Right lung (tissue), 5 donors: ENCODE data around the gene OR52B2. TPM values are rescaled to one million over a fixed set of nuclear protein-coding genes. Genes with fewer than 3 reads are reported as not detected.
"Not testable (repeated sequence)": the region's sequence is repeated elsewhere in the genome, so short reads cannot be mapped to it uniquely, and the experiment has no call there.

ENCODE experiments used
- DNase-seq, 2 donors: peaks; one replicate each; pipeline ENCODE4 v3.0.0-alpha.2; 2013
- polyA plus RNA-seq, 5 donors: library from polyadenylated mRNA; unstranded; fragments of 120-200 nt; gene quantifications; one replicate each; pipeline versions ENCODE4 v1.2.1 to v1.2.3, GENCODE V29; 2013; ENCODE audit warnings: inconsistent platforms in 1 of 5, low replicate concordance in 1 of 5; ENCODE audit not compliant: insufficient read length in 5 of 5, insufficient read depth in 1 of 5

OR52B2 gene
- polyA plus RNA-seq, 5 donors, result not detected

GRCh38 chr11:6152126-6152525 lies 18.0 kb downstream of the OR52B2 start:
- DNase-seq, result no peak

DNA sequence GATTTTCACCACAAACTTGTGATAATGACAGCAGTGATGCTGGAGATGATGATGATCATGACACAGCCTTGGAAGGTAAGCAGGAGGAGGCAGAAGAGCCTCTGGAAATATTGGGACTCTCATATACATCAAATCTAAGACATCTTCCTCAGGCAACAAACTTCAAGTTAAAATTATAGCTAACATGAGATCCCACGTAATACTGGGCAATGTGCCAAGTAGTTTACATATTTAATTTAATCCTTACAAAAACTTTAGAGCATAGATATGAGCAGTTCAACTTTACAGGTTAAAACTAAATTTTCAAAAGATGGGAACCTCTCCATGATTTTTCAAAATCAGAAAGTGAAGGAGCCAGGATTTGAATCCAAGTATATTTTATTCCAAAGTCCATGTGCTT lies 19.0 kb downstream of the OR52B2 start:
- DNase-seq, result no peak

DNA sequence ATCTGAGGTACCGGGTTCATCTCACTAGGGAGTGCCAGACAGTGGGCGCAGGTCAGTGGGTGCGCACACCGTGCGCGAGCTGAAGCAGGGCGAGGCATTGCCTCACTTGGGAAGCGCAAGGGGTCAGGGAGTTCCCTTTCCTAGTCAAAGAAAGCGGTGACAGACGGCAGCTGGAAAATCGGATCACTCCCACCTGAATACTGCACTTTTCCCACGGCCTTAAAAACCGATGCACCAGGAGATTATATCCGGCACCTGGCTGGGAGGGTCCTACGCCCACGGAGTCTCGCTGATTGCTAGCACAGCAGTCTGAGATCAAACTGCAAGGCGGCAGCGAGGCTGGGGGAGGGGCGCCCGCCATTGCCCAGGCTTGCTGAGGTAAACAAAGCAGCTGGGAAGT lies 26.4 kb downstream of the OR52B2 start:
- not testable (repeated sequence) for DNase-seq

- no peak for DNase-seq
These were observed 27.2 kb downstream of the OR52B2 start for GRCh38 chr11:6142936-6143335.

DNA sequence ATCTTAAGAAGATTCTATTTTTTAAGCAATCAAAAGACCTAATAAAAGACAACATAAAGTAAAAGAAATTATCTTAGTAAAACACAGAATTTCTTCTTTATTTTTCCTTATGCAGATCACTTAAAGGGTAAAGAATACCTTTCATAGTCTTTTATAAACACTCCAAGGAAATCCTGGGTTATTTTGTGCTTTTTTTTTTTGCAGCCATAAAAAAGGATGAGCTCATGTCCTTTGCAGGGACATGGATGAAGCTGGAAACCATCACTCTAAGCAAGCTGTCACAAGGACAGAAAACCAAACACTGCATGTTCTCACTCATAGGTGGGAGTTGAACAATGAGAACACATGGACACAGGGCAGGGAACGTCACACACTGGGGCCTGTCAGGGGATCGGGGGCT lies 34.2 kb downstream of the OR52B2 start:
- not testable (repeated sequence) for DNase-seq

DNA sequence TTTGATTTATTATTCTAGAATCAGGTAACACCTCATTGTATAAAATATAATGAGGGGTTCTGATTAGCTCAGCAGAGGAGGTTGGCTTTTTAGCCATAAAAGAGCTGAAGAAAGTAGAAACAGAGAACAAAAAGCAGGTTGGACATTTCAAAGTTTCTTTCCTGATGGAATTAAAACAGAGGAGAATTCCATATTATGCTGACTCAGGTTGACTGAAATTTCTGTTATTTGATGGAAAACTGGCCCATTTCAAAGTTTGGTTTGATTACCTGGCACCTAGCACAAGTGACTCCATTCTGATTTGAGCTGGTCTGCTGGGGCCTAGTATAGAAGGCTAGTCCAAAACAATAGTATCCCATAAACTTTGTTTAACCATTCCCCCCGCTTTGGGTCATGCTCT lies 37.7 kb downstream of the OR52B2 start:
- no peak for DNase-seq

DNA sequence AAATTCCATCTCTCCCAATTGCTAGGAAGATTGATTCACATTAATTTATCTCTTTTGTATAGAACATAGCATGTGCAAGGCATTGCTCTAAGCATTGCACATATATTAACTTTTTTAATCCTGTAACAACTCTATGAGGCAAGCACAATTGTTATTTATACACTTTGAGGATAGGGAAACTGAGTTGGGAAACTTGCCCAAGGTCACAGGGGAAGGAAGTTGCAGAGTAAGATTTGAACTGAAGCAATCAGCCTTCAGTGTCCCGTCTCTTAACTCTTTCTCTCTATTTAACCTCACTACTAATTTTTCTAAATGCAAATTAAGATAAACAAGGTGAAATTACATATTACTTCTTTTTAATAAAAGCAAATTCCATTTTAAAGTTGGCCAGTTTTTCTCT lies 40.5 kb downstream of the OR52B2 start:
- no peak for DNase-seq

DNA sequence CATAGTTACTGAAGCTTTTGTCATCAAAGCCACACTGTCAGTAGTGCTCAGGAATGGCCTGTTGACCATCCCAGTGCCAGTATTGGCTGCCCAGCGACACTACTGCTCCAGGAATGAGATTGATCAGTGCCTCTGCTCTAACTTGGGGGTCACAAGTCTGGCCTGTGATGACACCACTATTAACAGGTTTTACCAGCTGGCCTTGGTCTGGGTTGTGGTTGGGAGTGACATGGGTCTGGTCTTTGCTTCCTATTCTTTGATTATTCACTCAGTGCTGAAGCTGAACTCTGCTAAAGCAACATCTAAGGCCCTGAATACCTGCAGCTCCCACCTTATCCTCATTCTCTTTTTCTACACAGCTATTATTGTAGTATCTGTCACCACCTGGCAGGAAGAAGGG lies 41.1 kb downstream of the OR52B2 start:
- no peak for DNase-seq

DNA sequence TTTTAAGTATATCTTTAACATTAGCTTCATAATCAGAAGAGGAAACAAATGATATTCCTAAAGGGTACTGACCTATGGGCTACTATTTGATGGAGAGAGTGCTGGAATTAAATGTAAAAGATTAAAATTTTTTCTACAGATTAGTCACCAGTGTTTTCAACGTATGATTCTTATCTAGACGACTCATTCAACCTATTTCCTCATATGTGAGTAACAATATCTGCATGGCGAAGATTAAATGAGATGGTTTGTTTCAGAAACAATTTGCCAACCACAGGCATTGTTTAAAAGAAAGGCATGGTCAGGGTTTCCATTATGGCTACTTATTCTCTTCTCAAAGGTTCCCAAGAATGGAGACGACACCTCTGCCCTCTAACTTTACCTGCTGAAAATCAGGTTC lies 42.2 kb downstream of the OR52B2 start:
- no peak for DNase-seq

GRCh38 chr11:6124245-6124644 lies 45.9 kb downstream of the OR52B2 start:
- no peak for DNase-seq

Other genes with a start within 250 kb of the OR52B2 start
- not detected for gene OR56A3, start 228.1 kb downstream of the OR52B2 start, polyA plus RNA-seq
- not detected for gene OR56A5, start 201.8 kb downstream of the OR52B2 start, polyA plus RNA-seq
- gene OR52L1, start 183.3 kb downstream of the OR52B2 start, polyA plus RNA-seq, result not detected
- under 1 TPM in 4 of 5 donors, not detected in 1; 0.04 to 0.13 (median 0.05) TPM for gene OR56A4, start 163.4 kb downstream of the OR52B2 start, polyA plus RNA-seq
- gene OR56A1, start 139.6 kb downstream of the OR52B2 start, polyA plus RNA-seq, result not detected
- gene OR56B4, start 62.6 kb downstream of the OR52B2 start, polyA plus RNA-seq, result under 1 TPM in 2 of 5 donors, not detected in 3; 0.13 to 0.29 TPM
- gene OR52W1, start 28.9 kb upstream of the OR52B2 start, polyA plus RNA-seq, result under 1 TPM in 1 of 5 donors, not detected in 4; 0.22 TPM
- gene C11orf42, start 35.2 kb upstream of the OR52B2 start, polyA plus RNA-seq, result 1 to 10 TPM in 3 of 5 donors, under 1 TPM in 2; 0.60 to 1.8 (median 1.1) TPM
- gene FHIP1B, start 64.3 kb upstream of the OR52B2 start, polyA plus RNA-seq, result 10 to 100 TPM; 45.8 to 65.5 (median 60.2) TPM
- 1 to 10 TPM; 1.2 to 1.9 (median 1.5) TPM for gene CNGA4, start 68.8 kb upstream of the OR52B2 start, polyA plus RNA-seq
- gene CCKBR, start 89.5 kb upstream of the OR52B2 start, polyA plus RNA-seq, result under 1 TPM; 0.18 to 0.31 (median 0.25) TPM
- gene CAVIN3, start 150.2 kb upstream of the OR52B2 start, polyA plus RNA-seq, result 10 to 100 TPM; 16.1 to 53.1 (median 23.8) TPM
- gene SMPD1, start 220.1 kb upstream of the OR52B2 start, polyA plus RNA-seq, result 10 to 100 TPM; 18.7 to 28.7 (median 22.0) TPM
- gene APBB1, start 248.8 kb upstream of the OR52B2 start, polyA plus RNA-seq, result 10 to 100 TPM; 37.6 to 47.4 (median 44.0) TPM